Measurements from ENCODE around the gene MORN1.

MORN1 gene

GRCh38 chr1:2290171-2290578 lies 101.2 kb downstream of the MORN1 start:
- peak overlapping the region; percentile 15 for H3K4me3 ChIP-seq (ENCODE audit: low read length)
- DNase-seq (ENCODE audit: low read depth, low spot score) = no peak

GRCh38 chr1:2289607-2290006 lies 101.7 kb downstream of the MORN1 start:
- DNase-seq (ENCODE audit: low read depth, low spot score) = no peak
- no peak overlapping the region for H3K4me3 ChIP-seq (ENCODE audit: low read length)

- DNase-seq (ENCODE audit: low read depth, low spot score) = no peak
- H3K4me3 ChIP-seq (ENCODE audit: low read length) = no peak overlapping the region
Observed at GRCh38 chr1:2288816-2289536, 102.4 kb downstream of the MORN1 start.

- no peak for DNase-seq (ENCODE audit: low read depth, low spot score)
Observed at GRCh38 chr1:2288311-2288710, 103.0 kb downstream of the MORN1 start.

GRCh38 chr1:2287649-2288048 lies 103.7 kb downstream of the MORN1 start:
- DNase-seq (ENCODE audit: low read depth, low spot score) = no peak
- H3K4me3 ChIP-seq (ENCODE audit: low read length) = no peak overlapping the region

More at GRCh38 chr1:2288311-2288710, 103.0 kb downstream of the MORN1 start:
- no peak overlapping the region for H3K4me3 ChIP-seq (ENCODE audit: low read length)

- DNase-seq (ENCODE audit: low read depth, low spot score) = no peak
- H3K4me3 ChIP-seq (ENCODE audit: low read length) = no peak overlapping the region
Observed at GRCh38 chr1:2286923-2287322, 104.4 kb downstream of the MORN1 start.

- DNase-seq (ENCODE audit: low read depth, low spot score) = no peak
- H3K4me3 ChIP-seq (ENCODE audit: low read length) = no peak overlapping the region
Observed at GRCh38 chr1:2284932-2285331, 106.4 kb downstream of the MORN1 start.

GRCh38 chr1:2283991-2284895 lies 107.1 kb downstream of the MORN1 start:
- no peak for DNase-seq (ENCODE audit: low read depth, low spot score)
- H3K4me3 ChIP-seq (ENCODE audit: low read length) = no peak overlapping the region

- H3K4me3 ChIP-seq (ENCODE audit: low read length) = no peak overlapping the region
- DNase-seq (ENCODE audit: low read depth, low spot score) = no peak
Observed at GRCh38 chr1:2283371-2283990, 107.9 kb downstream of the MORN1 start.

- H3K4me3 ChIP-seq (ENCODE audit: low read length) = no peak overlapping the region
- no peak for DNase-seq (ENCODE audit: low read depth, low spot score)
Observed at GRCh38 chr1:2282556-2283270, 108.6 kb downstream of the MORN1 start.

GRCh38 chr1:2279817-2280216 lies 111.5 kb downstream of the MORN1 start:
- DNase-seq (ENCODE audit: low read depth, low spot score) = no peak
- H3K4me3 ChIP-seq (ENCODE audit: low read length) = no peak overlapping the region

- no peak overlapping the region for H3K4me3 ChIP-seq (ENCODE audit: low read length)
- no peak for DNase-seq (ENCODE audit: low read depth, low spot score)
Observed at GRCh38 chr1:2279210-2279639, 112.1 kb downstream of the MORN1 start.

- H3K4me3 ChIP-seq (ENCODE audit: low read length) = no peak overlapping the region
- DNase-seq (ENCODE audit: low read depth, low spot score) = no peak
Observed at GRCh38 chr1:2278591-2279209, 112.7 kb downstream of the MORN1 start.

GRCh38 chr1:2277741-2278488 lies 113.4 kb downstream of the MORN1 start:
- DNase-seq (ENCODE audit: low read depth, low spot score) = no peak
- H3K4me3 ChIP-seq (ENCODE audit: low read length) = no peak overlapping the region

- no peak for DNase-seq (ENCODE audit: low read depth, low spot score)
- H3K4me3 ChIP-seq (ENCODE audit: low read length) = no peak overlapping the region
Observed at GRCh38 chr1:2276803-2277580, 114.4 kb downstream of the MORN1 start.

GRCh38 chr1:2275796-2276536 lies 115.4 kb downstream of the MORN1 start:
- H3K4me3 ChIP-seq (ENCODE audit: low read length) = no peak overlapping the region
- peak; percentile 54 for DNase-seq (ENCODE audit: low read depth, low spot score)

- DNase-seq (ENCODE audit: low read depth, low spot score) = no peak
- H3K4me3 ChIP-seq (ENCODE audit: low read length) = no peak overlapping the region
Observed at GRCh38 chr1:2274929-2275475, 116.4 kb downstream of the MORN1 start.

Measured in Jurkat, Clone E6-1 (cell line).